GM23338 (cell line): ENCODE data around the gene KRT74. TPM values are rescaled to one million over a fixed set of nuclear protein-coding genes. Genes with fewer than 3 reads are reported as not detected.

Experiments
- ATAC-seq: fragments of 200-7000 bp; cut with Tn5 transposase; 3 replicates; pipeline ENCODE4 v1.9.1; 2020
- DNase-seq: peaks from one replicate; pipeline ENCODE4 v3.0.0-alpha.2; 2015; ENCODE audit warnings: low spot score
- H2AFZ ChIP-seq: fragments of 200-600 bp; sonication (generic); 2 replicates; pipeline ENCODE4 v1.8.0; 2016; ENCODE audit warnings: antibody characterized with exemption, mild to moderate bottlenecking, moderate library complexity
- H3F3A ChIP-seq: fragments of 200-600 bp; sonication (generic); replicated peaks from 2 replicates; pipeline ENCODE4 v1.8.0; 2017; ENCODE audit warnings: antibody characterized with exemption, mixed run types, low read depth
- H3K27ac ChIP-seq: fragments of 200-600 bp; sonication (generic); 2 replicates; pipeline ENCODE4 v1.6.1; 2016; ENCODE audit warnings: low read depth
- H3K27me3 ChIP-seq: fragments of 200-600 bp; sonication (generic); 2 replicates; pipeline ENCODE4 v1.8.0; 2016; ENCODE audit warnings: mild to moderate bottlenecking, mixed run types, moderate library complexity; ENCODE audit not compliant: insufficient read depth
- H3K36me3 ChIP-seq: fragments of 200-600 bp; sonication (generic); 2 replicates; pipeline ENCODE4 v1.8.0; 2016; ENCODE audit warnings: mild to moderate bottlenecking; ENCODE audit not compliant: insufficient read depth
- H3K4me1 ChIP-seq: fragments of 200-600 bp; sonication (generic); 2 replicates; pipeline ENCODE4 v1.8.0; 2016; ENCODE audit warnings: mild to moderate bottlenecking, moderate library complexity; ENCODE audit not compliant: insufficient read depth
- H3K4me2 ChIP-seq: fragments of 200-600 bp; sonication (generic); 2 replicates; pipeline ENCODE4 v1.7.1; 2017; ENCODE audit warnings: mixed run types
- H3K4me3 ChIP-seq: fragments of 200-600 bp; sonication (generic); 2 replicates; pipeline ENCODE4 v1.6.1; 2016; ENCODE audit warnings: mixed run types
- H3K79me2 ChIP-seq: fragments of 200-600 bp; sonication (generic); replicated peaks from 2 replicates; pipeline ENCODE4 v1.8.0; 2017; ENCODE audit warnings: mild to moderate bottlenecking; ENCODE audit not compliant: insufficient read depth
- H3K9me2 ChIP-seq: fragments of 200-600 bp; sonication (generic); 2 replicates; pipeline ENCODE4 v1.8.0; 2017; ENCODE audit not compliant: insufficient read depth
- H4K20me1 ChIP-seq: fragments of 200-600 bp; sonication (generic); replicated peaks from 2 replicates; pipeline ENCODE4 v1.8.0; 2017; ENCODE audit warnings: mild to moderate bottlenecking; ENCODE audit not compliant: insufficient read depth
- H3K27ac Mint-ChIP-seq: 2 replicates; pipeline ENCODE4 v1.8.0; 2020; ENCODE audit warnings: inconsistent platforms, mild to moderate bottlenecking, moderate library complexity, mixed read lengths
- H3K27me3 Mint-ChIP-seq: 3 replicates; pipeline ENCODE4 v1.8.0; 2022; ENCODE audit warnings: low read depth, mild to moderate bottlenecking, moderate library complexity, mixed read lengths, inconsistent platforms; ENCODE audit not compliant: insufficient read depth, poor library complexity
- H3K36me3 Mint-ChIP-seq: 3 replicates; pipeline ENCODE4 v1.8.0; 2021; ENCODE audit warnings: low read depth, mild to moderate bottlenecking, inconsistent platforms, moderate library complexity, mixed read lengths
- H3K4me1 Mint-ChIP-seq: 3 replicates; pipeline ENCODE4 v1.8.0; 2020; ENCODE audit warnings: mild to moderate bottlenecking, inconsistent platforms, mixed read lengths
- H3K4me3 Mint-ChIP-seq: 3 replicates; pipeline ENCODE4 v1.8.0; 2021; ENCODE audit warnings: moderate library complexity, mild to moderate bottlenecking, inconsistent platforms, mixed read lengths
- H3K9me3 Mint-ChIP-seq: 3 replicates; pipeline ENCODE4 v1.8.0; 2020; ENCODE audit warnings: moderate library complexity, mild to moderate bottlenecking, inconsistent platforms, mixed read lengths
- CREB1 ChIP-seq: fragments of 250-450 bp; sonication (Bioruptor Pico); IDR thresholded peaks from 2 replicates; pipeline ENCODE4 v1.5.0; 2020; ENCODE audit warnings: low read depth, mild to moderate bottlenecking, moderate library complexity
- CTCF ChIP-seq, 2 experiments: fragments of 200-600 bp in 1 of 2; sonication (generic) in 1 of 2; conservative IDR thresholded peaks; 2 replicates each; pipeline versions ENCODE4 v1.5.1 to v1.6.1; 2016 to 2017; ENCODE audit warnings: antibody characterized with exemption in 2 of 2, low read depth in 2 of 2, mild to moderate bottlenecking in 2 of 2, moderate library complexity in 1 of 2
- ETS1 ChIP-seq: IDR thresholded peaks from 2 replicates; pipeline ENCODE4 v1.6.1; 2016; ENCODE audit warnings: antibody characterized with exemption
- EZH2 ChIP-seq: fragments of 200-600 bp; sonication (generic); IDR thresholded peaks from one replicate; pipeline ENCODE4 v1.8.0; 2017; ENCODE audit warnings: antibody characterized with exemption, mild to moderate bottlenecking, low read depth; ENCODE audit not compliant: unreplicated experiment
- EZH2phosphoT487 ChIP-seq: fragments of 200-600 bp; sonication (generic); IDR thresholded peaks from one replicate; pipeline ENCODE4 v1.8.1; 2018; ENCODE audit warnings: antibody characterized with exemption; ENCODE audit not compliant: unreplicated experiment
- JUNB ChIP-seq: IDR thresholded peaks from one replicate; pipeline ENCODE4 v1.6.1; 2016; ENCODE audit warnings: antibody characterized with exemption; ENCODE audit not compliant: unreplicated experiment
- NANOG ChIP-seq: IDR thresholded peaks from 2 replicates; pipeline ENCODE4 v1.6.1; 2016; ENCODE audit warnings: antibody characterized with exemption, borderline replicate concordance
- POLR2AphosphoS5 ChIP-seq: IDR thresholded peaks from 2 replicates; pipeline ENCODE4 v1.6.1; 2016; ENCODE audit warnings: antibody characterized with exemption, low read depth
- STAT1 ChIP-seq: IDR thresholded peaks from one replicate; pipeline ENCODE4 v1.6.1; 2016; ENCODE audit warnings: antibody characterized with exemption; ENCODE audit not compliant: unreplicated experiment
- ZNF114 ChIP-seq: fragments of 250-450 bp; sonication (Bioruptor Pico); IDR thresholded peaks from 2 replicates; pipeline ENCODE4 v1.5.0; 2020; ENCODE audit warnings: mild to moderate bottlenecking, moderate library complexity
- ZNF331 ChIP-seq: fragments of 250-450 bp; sonication (Bioruptor Pico); IDR thresholded peaks from 2 replicates; pipeline ENCODE4 v1.5.0; 2020; ENCODE audit warnings: low read depth, mild to moderate bottlenecking, moderate library complexity
- polyA plus RNA-seq: library from polyadenylated mRNA; unstranded; fragments of >200 nt; fragmentation: Nextera tagmentation; extraction: Ambion mirVana; gene quantifications from 2 replicates; pipeline ENCODE4 v1.2.1, GENCODE V29; 2016
- total RNA-seq: library from RNA; depleted of rRNA; stranded (reverse); fragments of >200 nt; shearing (Covaris generic); gene quantifications from 2 replicates; pipeline ENCODE4 v1.2.3, GENCODE V29; 2014
- TF ChIP-seq, protein P1 (sequence below): IDR thresholded peaks from one replicate; pipeline ENCODE4 v1.6.1; 2018; ENCODE audit warnings: antibody characterized with exemption; ENCODE audit not compliant: unreplicated experiment

The KRT74 gene
- total and polyA plus RNA-seq, 2 experiments from 2014 or later, result not detected

- TF ChIP-seq, protein P1, sequence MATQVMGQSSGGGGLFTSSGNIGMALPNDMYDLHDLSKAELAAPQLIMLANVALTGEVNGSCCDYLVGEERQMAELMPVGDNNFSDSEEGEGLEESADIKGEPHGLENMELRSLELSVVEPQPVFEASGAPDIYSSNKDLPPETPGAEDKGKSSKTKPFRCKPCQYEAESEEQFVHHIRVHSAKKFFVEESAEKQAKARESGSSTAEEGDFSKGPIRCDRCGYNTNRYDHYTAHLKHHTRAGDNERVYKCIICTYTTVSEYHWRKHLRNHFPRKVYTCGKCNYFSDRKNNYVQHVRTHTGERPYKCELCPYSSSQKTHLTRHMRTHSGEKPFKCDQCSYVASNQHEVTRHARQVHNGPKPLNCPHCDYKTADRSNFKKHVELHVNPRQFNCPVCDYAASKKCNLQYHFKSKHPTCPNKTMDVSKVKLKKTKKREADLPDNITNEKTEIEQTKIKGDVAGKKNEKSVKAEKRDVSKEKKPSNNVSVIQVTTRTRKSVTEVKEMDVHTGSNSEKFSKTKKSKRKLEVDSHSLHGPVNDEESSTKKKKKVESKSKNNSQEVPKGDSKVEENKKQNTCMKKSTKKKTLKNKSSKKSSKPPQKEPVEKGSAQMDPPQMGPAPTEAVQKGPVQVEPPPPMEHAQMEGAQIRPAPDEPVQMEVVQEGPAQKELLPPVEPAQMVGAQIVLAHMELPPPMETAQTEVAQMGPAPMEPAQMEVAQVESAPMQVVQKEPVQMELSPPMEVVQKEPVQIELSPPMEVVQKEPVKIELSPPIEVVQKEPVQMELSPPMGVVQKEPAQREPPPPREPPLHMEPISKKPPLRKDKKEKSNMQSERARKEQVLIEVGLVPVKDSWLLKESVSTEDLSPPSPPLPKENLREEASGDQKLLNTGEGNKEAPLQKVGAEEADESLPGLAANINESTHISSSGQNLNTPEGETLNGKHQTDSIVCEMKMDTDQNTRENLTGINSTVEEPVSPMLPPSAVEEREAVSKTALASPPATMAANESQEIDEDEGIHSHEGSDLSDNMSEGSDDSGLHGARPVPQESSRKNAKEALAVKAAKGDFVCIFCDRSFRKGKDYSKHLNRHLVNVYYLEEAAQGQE, result no peak
- TF ChIP-seq ZNF114 (CRISPR knock-in tag) (no peak), CREB1 (CRISPR knock-in tag) (no peak), EZH2 (no peak), ETS1 (no peak), STAT1 (no peak), NANOG (no peak), JUNB (no peak), POLR2AphosphoS5 (no peak), EZH2phosphoT487 (no peak), ZNF331 (CRISPR knock-in tag) (no peak), CTCF (conservative IDR thresholded peaks at IDR 0.05; ENCODE audit: low read depth in 2 of 2) (no peak)
Measured at GRCh38 chr12:52521175-52521567, 52.5 kb downstream of the KRT74 start (continued).

DNA sequence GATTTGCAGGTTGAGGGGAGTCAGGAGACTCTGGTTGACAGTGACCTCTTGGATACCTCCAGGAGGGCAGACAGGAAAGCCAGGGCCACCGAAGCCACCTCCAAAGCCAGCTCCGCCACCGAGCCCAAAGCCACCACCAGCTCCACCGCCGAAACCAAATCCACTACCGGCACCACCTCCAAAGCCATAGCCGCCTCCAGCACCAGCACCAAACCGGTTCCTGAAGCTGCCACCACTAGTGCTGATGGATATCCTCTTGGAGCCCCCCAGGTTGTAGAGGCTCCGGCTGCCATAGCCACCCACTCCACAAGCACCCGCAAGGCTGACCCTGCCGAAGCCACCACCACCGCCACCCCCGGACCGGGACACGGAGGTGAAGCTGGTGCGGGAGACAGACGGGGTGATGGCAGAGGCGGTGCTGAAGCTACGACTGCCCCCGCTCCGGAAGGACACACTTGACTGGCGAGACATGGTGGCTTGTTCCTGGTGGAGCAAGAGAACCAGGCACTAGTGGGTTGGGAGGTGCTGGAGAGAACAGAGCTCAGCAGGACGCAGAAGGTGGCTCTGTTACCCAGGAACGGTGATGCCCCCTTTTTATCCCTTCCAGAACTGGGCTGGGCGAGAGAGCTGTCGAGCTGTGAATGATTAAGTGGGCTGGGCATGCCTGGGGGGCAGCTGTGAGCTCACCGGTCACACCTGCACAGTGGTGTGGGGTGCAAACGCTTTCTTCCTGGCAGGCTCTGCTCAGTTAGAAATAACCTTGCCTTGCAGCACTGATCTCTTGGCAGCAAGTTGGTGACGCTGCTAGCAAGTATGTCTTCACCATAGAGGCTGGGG is 53.6 kb downstream of the KRT74 start, which contains the start of gene KRT5:
Gene KRT5 (minus strand): TSS at position 569 of the 837 bp plus-strand sequence. CDS start 98 bp downstream, at position 471.
- peaks cover 12% of the 10 kb centered on the region for H3K27me3 Mint-ChIP-seq
- H3K4me1 Mint-ChIP-seq, result peaks cover 15% of the 10 kb centered on the region; the same call in 1 of the 3 replicates
- Histone ChIP-seq H3K27me3 (no peaks in the 10 kb centered on the region), H3K4me3 (no peak within 1 kb of the TSS), H3K36me3 (no peaks in the 10 kb centered on the region), H3K9me2 (0 out of 2 replicates have a peak, but pooled peaks cover 3% of the 10 kb centered on the region), H3K79me2 (no peaks in the 10 kb centered on the region), H3K4me1 (no peaks in the 10 kb centered on the region), H2AFZ (no peak within 1 kb of the TSS), H4K20me1 (no peaks in the 10 kb centered on the region), H3K4me2 (no peak within 1 kb of the TSS), H3F3A (no peaks in the 10 kb centered on the region), H3K27ac (no peak within 1 kb of the TSS)
- DNase-seq, result no peak
- no peak for ATAC-seq
- no peak within 1 kb of the TSS for H3K4me3 Mint-ChIP-seq
- no peaks in the 10 kb centered on the region for H3K9me3 Mint-ChIP-seq
- no peak within 1 kb of the TSS for H3K27ac Mint-ChIP-seq
- no peaks in the 10 kb centered on the region for H3K36me3 Mint-ChIP-seq
- no peak for TF ChIP-seq EZH2
- TF ChIP-seq EZH2phosphoT487, result no peak
- no peak for TF ChIP-seq JUNB
- no peak for TF ChIP-seq POLR2AphosphoS5
